HT1080 (cell line): ENCODE measurements around the gene RRP1. TPM values are rescaled to one million over a fixed set of nuclear protein-coding genes. Genes with fewer than 3 reads are reported as not detected.
A peak's percentile ranks its signal among the peaks of the same experiment; 100 is the strongest.
"Not testable (repeated sequence)": the region's sequence is repeated elsewhere in the genome, so short reads cannot be mapped to it uniquely, and the experiment has no call there.

ENCODE experiments used
- DNase-seq: peaks from one replicate; pipeline ENCODE4 v3.0.0-alpha.2; 2015; ENCODE audit warnings: low read depth
- total RNA-seq: library from RNA; depleted of rRNA; stranded (reverse); fragments of >200 nt; shearing (Covaris generic); gene quantifications from 2 replicates; pipeline ENCODE4 v1.2.3, GENCODE V29; 2014

Gene RRP1
- total RNA-seq, 1 experiment from 2014 or later: 34.0 TPM

- DNase-seq: no peak
Observed at GRCh38 chr21:43816611-43817071, 27.3 kb downstream of the RRP1 start.

GRCh38 chr21:43817157-43818086 lies 28.0 kb downstream of the RRP1 start:
- DNase-seq: no peak

- no peak for DNase-seq
Observed at GRCh38 chr21:43818685-43819084, 29.3 kb downstream of the RRP1 start.

- no peak for DNase-seq
Observed at GRCh38 chr21:43819511-43820405, 30.4 kb downstream of the RRP1 start.

GRCh38 chr21:43820466-43820865 lies 31.1 kb downstream of the RRP1 start:
- DNase-seq: no peak

- DNase-seq: not testable (repeated sequence)
Observed at GRCh38 chr21:43822166-43822565, 32.8 kb downstream of the RRP1 start.

GRCh38 chr21:43822741-43823140 lies 33.4 kb downstream of the RRP1 start:
- not testable (repeated sequence) for DNase-seq

- DNase-seq: peak; percentile 33
Observed at GRCh38 chr21:43824333-43825241, 35.2 kb downstream of the RRP1 start.

GRCh38 chr21:43825242-43825935 lies 36.0 kb downstream of the RRP1 start:
- DNase-seq: no peak

GRCh38 chr21:43825936-43826622 lies 36.7 kb downstream of the RRP1 start:
- DNase-seq: no peak

- no peak for DNase-seq
Observed at GRCh38 chr21:43826623-43826974, 37.2 kb downstream of the RRP1 start.

- peak; percentile 87 for DNase-seq
Observed at GRCh38 chr21:43827015-43827611, 37.7 kb downstream of the RRP1 start.

- DNase-seq: no peak
Observed at GRCh38 chr21:43829161-43829560, 39.8 kb downstream of the RRP1 start.

- no peak for DNase-seq
Observed at GRCh38 chr21:43829575-43830119, 40.3 kb downstream of the RRP1 start.

- no peak for DNase-seq
Observed at GRCh38 chr21:43832158-43832550, 42.8 kb downstream of the RRP1 start.

- no peak for DNase-seq
Observed at GRCh38 chr21:43832648-43833047, 43.3 kb downstream of the RRP1 start.

- DNase-seq: no peak
Observed at GRCh38 chr21:43834146-43834905, 44.9 kb downstream of the RRP1 start.

GRCh38 chr21:43835050-43835449 lies 45.7 kb downstream of the RRP1 start:
- DNase-seq: no peak
